Measurements from ENCODE around the gene CELF1. TPM values are rescaled to one million over a fixed set of nuclear protein-coding genes. Genes with fewer than 3 reads are reported as not detected.
"Not testable (repeated sequence)": the region's sequence is repeated elsewhere in the genome, so short reads cannot be mapped to it uniquely, and the experiment has no call there.

The CELF1 gene
- total RNA-seq, 1 donor from 2014 or later: 76.3 TPM

DNA sequence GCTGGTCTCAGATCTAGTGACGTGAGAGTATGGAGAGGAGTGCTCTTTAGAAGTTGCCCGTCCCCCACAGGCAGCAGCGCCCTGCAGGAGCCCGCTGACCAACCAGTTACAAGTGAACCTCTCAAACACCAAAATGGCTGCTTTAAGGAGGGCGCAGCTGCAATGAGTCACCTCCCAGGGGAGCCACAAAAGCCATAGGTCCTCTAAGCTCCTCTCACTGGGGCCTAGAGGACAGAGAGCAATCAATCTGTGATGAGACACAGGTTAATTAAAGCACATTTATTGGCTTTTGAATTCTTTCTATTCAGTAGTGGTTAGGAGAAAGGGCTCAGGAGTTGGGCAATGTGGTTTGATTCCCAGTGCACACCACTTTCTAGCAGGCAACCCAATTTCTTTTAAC, 88.4 kb downstream of the CELF1 start:
- TF ChIP-seq, protein P1, sequence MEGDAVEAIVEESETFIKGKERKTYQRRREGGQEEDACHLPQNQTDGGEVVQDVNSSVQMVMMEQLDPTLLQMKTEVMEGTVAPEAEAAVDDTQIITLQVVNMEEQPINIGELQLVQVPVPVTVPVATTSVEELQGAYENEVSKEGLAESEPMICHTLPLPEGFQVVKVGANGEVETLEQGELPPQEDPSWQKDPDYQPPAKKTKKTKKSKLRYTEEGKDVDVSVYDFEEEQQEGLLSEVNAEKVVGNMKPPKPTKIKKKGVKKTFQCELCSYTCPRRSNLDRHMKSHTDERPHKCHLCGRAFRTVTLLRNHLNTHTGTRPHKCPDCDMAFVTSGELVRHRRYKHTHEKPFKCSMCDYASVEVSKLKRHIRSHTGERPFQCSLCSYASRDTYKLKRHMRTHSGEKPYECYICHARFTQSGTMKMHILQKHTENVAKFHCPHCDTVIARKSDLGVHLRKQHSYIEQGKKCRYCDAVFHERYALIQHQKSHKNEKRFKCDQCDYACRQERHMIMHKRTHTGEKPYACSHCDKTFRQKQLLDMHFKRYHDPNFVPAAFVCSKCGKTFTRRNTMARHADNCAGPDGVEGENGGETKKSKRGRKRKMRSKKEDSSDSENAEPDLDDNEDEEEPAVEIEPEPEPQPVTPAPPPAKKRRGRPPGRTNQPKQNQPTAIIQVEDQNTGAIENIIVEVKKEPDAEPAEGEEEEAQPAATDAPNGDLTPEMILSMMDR (IDR thresholded peaks at IDR 0.05; ENCODE audit: insufficient read depth, low read length, poor library complexity, severe bottlenecking): no peak
- Histone ChIP-seq H3K4me3 (ENCODE audit: low read depth, low read length) (no peak overlapping the region), H3K27me3 (ENCODE audit: control insufficient read depth, insufficient read depth, low read length) (no peaks in the 10 kb centered on the region), H3K36me3 (ENCODE audit: control insufficient read depth, insufficient read depth, low read length) (no peaks in the 10 kb centered on the region)
- DNase-seq (ENCODE audit: low read depth): no peak

DNA sequence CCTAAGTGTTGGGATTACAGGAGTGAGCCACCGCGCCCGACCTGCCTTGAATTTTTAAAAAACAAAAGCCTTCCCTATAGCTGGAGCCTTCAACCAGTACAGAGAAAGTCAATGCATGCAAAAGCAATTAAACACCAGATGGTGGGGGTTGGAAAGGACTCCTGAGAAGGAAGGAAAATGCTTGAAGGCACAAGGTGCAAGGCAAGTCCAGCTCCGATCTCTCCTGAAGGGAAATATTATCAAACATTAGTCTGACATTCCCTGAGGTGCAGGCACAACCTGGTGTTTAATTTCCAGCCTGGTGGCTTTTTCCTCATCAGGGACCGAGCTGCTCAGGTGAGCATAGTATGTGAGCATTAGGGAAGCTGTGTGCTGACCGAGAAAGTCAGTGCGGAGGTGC, 91.1 kb downstream of the CELF1 start:
- no peaks in the 10 kb centered on the region for H3K36me3 ChIP-seq (ENCODE audit: control insufficient read depth, insufficient read depth, low read length)
- TF ChIP-seq, protein P1 (IDR thresholded peaks at IDR 0.05; ENCODE audit: insufficient read depth, low read length, poor library complexity, severe bottlenecking): no peak
- H3K4me3 ChIP-seq (ENCODE audit: low read depth, low read length): no peak overlapping the region
- no peak for DNase-seq (ENCODE audit: low read depth)
- no peaks in the 10 kb centered on the region for H3K27me3 ChIP-seq (ENCODE audit: control insufficient read depth, insufficient read depth, low read length)

DNA sequence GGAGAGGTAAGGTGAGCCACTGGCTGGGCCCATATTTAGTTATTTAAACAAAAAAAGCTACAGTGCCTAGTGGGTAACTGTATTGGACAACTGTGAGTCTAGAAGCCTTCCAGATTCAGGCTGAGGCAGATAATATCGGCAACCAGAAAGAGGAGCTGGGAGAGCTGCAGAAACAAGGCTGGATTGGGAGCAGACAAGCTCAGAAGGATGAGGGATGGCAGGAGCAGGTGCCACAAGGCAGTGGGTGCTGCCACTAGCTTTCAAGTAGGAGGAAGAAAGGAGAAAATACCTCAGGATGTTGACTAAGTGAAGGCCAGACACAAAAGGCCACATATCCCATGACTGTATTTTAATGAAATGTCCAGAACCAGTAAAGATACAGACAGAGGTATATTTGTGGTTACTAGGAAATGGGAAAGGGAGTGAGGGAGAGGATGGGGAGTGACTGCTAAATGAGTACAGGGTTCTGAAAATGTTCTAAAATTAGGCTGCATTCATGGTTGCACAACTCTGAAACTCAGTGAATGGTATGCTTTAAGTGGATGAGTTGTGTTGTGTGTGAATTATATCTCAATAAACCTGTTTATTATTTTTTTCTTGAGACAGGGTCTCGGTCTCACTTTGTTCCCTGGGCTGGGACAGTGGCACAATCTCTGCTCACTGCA, 92.2 kb downstream of the CELF1 start:
- H3K36me3 ChIP-seq (ENCODE audit: control insufficient read depth, insufficient read depth, low read length): no peaks in the 10 kb centered on the region
- H3K27me3 ChIP-seq (ENCODE audit: control insufficient read depth, insufficient read depth, low read length): no peaks in the 10 kb centered on the region
- TF ChIP-seq, protein P1 (IDR thresholded peaks at IDR 0.05; ENCODE audit: insufficient read depth, low read length, poor library complexity, severe bottlenecking): no peak
- DNase-seq (ENCODE audit: low read depth): no peak
- no peak overlapping the region for H3K4me3 ChIP-seq (ENCODE audit: low read depth, low read length)

DNA sequence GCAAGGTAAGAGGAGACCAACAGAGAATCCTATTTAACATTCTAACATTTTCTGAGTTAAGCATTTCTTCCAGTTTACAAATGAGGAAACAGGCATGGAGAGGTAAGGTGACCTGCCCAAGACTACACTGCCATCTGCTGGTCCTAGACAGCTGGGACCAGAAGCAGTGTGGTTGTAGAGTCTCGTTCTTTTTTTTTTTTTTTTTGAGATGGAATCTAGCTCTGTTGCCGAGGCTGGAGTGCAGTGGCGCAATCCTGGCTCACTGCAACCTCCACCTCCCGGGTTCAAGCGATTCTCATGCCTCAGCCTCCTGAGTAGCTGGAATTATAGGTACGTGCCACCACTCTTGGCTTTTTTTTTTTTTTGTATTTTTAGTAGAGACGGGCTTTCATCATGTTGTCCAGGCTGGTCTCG, 98.7 kb downstream of the CELF1 start:
- H3K36me3 ChIP-seq (ENCODE audit: control insufficient read depth, insufficient read depth, low read length); H3K4me3 ChIP-seq (ENCODE audit: low read depth, low read length); H3K27me3 ChIP-seq (ENCODE audit: control insufficient read depth, insufficient read depth, low read length): not testable (repeated sequence)
- peak; percentile 62 for DNase-seq (ENCODE audit: low read depth)
- TF ChIP-seq, protein P1 (IDR thresholded peaks at IDR 0.05; ENCODE audit: insufficient read depth, low read length, poor library complexity, severe bottlenecking): peak; percentile 86

DNA sequence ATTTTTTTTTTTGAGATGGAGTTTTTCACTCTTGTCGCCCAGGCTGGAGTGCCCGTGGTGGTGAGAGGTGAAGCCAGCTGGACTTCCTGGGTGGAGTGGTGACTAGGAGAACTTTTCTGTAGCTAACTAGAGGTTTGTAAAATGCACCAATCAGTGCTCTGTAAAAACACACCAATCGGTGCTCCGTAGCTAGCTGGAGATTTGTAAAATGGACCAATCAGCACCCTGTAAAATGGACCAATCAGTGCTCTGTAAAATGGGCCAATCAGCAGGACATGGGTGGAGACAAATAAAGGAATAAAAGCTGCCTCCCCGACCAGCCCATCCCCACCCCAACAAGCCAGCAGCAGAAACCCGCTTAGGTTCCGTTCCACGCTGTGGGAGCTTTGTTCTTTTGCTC, 99.6 kb downstream of the CELF1 start:
- no peaks in the 10 kb centered on the region for H3K27me3 ChIP-seq (ENCODE audit: control insufficient read depth, insufficient read depth, low read length)
- TF ChIP-seq, protein P1 (IDR thresholded peaks at IDR 0.05; ENCODE audit: insufficient read depth, low read length, poor library complexity, severe bottlenecking): no peak
- no peak overlapping the region for H3K4me3 ChIP-seq (ENCODE audit: low read depth, low read length)
- no peak for DNase-seq (ENCODE audit: low read depth)
- H3K36me3 ChIP-seq (ENCODE audit: control insufficient read depth, insufficient read depth, low read length): no peaks in the 10 kb centered on the region

DNA sequence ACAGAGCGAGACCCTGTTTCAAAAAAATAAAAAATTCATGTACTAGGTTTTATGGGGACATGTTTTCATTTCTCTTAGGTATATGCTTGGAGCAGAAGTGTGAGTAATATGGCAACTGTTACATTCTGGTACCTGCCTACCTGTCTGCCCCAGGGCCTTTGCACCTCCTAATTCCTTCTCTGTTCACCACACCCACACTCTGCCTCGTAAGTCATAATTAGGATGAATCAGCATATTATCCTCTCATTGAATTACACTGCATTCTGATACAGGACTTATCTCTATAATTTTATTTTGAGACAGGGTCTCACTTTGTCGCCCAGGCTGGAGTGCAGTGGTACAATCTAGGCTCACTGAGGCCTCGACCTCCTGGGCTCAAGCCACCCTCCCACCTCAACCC, 100.9 kb downstream of the CELF1 start:
- Histone ChIP-seq H3K27me3 (ENCODE audit: control insufficient read depth, insufficient read depth, low read length) (no peaks in the 10 kb centered on the region), H3K36me3 (ENCODE audit: control insufficient read depth, insufficient read depth, low read length) (no peaks in the 10 kb centered on the region), H3K4me3 (ENCODE audit: low read depth, low read length) (no peak overlapping the region)
- TF ChIP-seq, protein P1 (IDR thresholded peaks at IDR 0.05; ENCODE audit: insufficient read depth, low read length, poor library complexity, severe bottlenecking): no peak
- DNase-seq (ENCODE audit: low read depth): no peak

All from kidney epithelial cell (primary cell).